D341Med (cell line): Measurements from ENCODE around the gene AP5S1.

Experiments
- DNase-seq: peaks from one replicate; pipeline ENCODE4 v3.0.0; 2012; ENCODE audit warnings: low spot score

The AP5S1 gene

DNA sequence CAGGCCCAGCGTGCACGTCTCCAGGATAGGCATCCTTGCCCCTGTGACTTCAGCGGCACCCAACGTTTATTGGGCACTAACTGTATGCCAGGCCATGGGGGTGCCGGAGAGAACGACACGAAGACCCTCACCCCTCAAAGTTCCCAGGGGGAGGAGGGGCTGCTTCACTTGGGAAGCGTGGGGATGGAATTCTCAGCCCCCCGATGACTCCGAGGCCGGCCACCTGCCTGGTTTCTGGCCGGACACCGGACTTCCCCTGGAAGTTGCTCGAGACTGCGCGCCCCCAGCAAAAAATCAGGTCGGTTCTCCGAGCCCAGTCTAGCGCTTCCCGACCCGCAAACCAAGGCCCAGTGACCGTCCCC lies 26.0 kb downstream of the AP5S1 start:
- no peak for DNase-seq

DNA sequence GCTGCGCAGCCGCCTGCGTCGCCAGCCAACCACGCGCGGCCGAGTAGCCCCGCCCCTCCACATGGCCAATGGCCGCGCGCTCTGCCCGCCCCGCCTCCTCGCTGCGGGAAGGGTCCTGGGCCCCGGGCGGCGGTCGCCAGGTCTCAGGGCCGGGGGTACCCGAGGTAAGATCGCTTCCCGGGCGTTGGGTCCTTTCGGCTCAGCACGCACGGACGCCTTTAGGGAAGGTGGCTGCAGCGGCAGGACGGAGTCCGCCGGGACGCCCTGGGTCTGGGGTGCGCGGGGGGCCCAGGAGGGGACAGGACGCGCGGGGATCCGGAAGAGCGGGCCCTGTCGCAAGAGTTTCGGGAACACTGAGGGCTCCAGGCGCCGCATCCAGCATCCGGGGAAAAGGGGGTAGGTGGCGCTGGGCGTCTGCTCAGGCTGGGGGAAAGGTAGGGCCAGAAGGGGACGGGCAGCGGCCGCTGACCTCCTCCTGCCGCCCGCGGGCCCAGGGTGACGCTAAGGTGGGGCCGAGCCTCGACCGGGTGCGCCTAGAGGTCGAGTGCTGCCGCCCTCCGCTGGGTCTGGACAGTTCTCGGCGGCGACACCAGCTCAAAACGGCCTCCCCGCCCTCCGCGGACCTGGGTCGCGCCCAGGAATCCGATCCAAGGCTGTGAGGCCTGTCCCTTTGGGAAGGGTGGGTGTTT lies 26.5 kb downstream of the AP5S1 start, which contains the start of gene MAVS:
Gene MAVS, plus strand, starts transcription at position 95 of the 689 bp plus-strand sequence. CDS start 7,791 bp downstream, outside the sequence.
- peak; percentile 97 for DNase-seq

GRCh38 chr20:3847429-3847940 lies 27.1 kb downstream of the AP5S1 start:
- no peak for DNase-seq

DNA sequence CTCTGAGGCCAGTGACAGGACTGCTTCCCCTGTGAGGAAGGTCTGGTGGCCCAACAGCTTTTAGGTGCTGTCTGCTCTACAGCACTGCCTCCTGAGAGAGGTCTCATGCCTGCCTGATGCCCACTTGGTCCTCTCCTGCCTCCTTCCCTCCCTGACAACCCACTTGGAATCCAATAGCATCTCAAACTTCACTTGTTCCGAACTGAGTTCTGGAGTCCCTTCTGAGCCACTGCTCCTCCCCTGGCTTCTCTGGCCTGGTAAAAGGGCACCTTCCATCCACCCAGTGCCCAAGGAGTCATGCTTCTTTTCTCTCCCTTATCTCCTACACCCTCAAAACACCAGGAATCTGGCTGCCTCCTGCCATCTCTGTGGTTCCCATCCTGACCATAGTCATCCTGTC lies 28.2 kb downstream of the AP5S1 start:
- no peak for DNase-seq

GRCh38 chr20:3854462-3854871 lies 34.1 kb downstream of the AP5S1 start:
- no peak for DNase-seq

- peak; percentile 51 for DNase-seq
These were observed 37.1 kb downstream of the AP5S1 start for GRCh38 chr20:3857405-3857804.

- no peak for DNase-seq
These were observed 38.3 kb downstream of the AP5S1 start for GRCh38 chr20:3858689-3859088.

DNA sequence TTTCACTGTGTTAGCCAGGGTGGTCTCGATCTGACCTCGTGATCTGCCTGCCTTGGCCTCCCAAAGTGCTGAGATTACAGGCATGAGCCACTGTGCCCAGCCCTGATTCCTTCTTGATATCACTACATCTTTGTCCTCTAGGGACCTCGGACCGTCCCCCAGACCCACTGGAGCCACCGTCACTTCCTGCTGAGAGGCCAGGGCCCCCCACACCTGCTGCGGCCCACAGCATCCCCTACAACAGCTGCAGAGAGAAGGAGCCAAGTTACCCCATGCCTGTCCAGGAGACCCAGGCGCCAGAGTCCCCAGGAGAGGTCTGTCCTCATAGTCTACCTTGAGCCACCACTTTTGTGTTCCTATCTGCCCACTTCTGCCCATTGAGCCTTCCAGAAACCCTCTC lies 40.8 kb downstream of the AP5S1 start:
- DNase-seq, result no peak

GRCh38 chr20:3862333-3862732 lies 42.0 kb downstream of the AP5S1 start:
- no peak for DNase-seq

DNA sequence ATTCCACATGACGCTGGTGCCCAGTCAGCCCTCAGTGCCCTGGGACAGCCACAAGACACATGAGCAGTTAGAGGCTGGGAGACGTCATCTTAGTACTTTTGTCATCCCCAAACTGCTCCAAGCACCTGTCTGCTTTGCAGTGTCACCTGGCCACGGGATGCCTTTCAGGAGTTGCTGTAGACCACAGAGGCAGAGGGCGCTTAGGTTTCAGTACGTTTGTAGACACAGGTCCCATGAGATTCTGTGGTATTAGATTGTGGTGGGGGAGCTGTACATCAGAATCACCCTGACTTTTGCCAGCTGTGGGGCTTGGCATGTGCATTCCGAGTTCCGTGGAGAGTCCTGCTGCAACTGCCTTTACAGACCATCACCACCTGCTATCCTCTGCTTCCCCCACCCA lies 43.0 kb downstream of the AP5S1 start:
- no peak for DNase-seq

DNA sequence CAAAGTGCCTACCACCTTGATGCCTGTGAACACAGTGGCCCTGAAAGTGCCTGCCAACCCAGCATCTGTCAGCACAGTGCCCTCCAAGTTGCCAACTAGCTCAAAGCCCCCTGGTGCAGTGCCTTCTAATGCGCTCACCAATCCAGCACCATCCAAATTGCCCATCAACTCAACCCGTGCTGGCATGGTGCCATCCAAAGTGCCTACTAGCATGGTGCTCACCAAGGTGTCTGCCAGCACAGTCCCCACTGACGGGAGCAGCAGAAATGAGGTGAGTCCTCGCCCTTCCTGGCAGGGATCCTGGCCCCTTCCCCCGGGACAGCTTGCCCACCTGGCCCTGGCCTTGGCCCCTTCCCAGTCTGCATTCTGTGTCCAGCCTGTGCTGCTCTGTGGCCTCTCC lies 44.2 kb downstream of the AP5S1 start:
- no peak for DNase-seq

DNA sequence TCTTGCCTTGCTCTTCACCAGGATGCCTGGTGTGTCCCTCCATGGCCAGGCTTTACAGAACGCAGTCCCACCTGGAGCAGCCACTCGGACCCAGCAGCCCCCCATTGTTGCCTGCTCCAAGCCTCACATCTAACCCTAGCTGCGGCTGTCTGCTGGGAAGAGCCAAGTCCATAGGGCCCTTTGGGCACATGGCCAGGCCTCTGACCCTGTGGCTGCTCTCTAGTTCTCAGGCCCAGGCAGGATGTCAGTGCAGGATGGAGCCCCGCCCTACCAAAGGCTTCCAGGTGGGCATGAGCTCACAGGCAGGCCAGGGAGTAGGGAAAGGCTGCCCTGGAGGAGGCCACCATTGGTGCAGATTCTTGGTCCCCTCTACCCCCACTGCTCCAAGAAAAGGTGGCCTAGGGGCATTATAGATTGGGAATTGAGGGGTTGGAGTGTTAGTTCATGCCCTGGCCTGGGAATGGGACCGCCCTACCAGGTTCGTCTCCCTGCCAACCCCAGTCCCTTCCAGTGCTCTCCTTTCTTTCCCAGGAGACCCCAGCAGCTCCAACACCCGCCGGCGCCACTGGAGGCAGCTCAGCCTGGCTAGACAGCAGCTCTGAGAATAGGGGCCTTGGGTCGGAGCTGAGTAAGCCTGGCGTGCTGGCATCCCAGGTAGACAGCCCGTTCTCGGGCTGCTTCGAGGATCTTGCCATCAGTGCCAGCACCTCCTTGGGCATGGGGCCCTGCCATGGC lies 45.0 kb downstream of the AP5S1 start:
- DNase-seq, result no peak

- no peak for DNase-seq
These were observed 45.6 kb downstream of the AP5S1 start for GRCh38 chr20:3865887-3866407.

DNA sequence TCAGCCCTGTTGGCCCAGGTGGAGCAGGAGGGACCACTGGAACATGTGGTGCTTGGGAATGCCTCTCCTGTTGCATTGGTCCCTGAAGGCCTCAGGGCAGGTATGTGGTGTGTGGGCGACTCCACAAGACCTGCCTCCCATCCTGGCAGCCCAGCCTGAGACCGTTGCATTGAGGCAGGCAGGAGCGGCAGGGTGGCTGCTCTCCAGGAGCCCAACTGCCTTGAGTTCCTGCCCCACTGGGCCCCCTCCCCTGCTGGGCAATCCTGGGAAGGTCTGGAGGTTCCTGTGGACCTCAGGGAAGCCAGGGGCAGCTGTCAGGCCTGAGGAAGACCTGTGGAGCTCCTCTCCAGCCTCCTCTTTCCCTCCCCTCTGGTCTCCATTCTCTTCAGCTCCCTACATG lies 46.1 kb downstream of the AP5S1 start:
- no peak for DNase-seq

- no peak for DNase-seq
These were observed 47.5 kb downstream of the AP5S1 start for GRCh38 chr20:3867802-3868201.

GRCh38 chr20:3869839-3870634 lies 49.7 kb downstream of the AP5S1 start:
- DNase-seq, result no peak

DNA sequence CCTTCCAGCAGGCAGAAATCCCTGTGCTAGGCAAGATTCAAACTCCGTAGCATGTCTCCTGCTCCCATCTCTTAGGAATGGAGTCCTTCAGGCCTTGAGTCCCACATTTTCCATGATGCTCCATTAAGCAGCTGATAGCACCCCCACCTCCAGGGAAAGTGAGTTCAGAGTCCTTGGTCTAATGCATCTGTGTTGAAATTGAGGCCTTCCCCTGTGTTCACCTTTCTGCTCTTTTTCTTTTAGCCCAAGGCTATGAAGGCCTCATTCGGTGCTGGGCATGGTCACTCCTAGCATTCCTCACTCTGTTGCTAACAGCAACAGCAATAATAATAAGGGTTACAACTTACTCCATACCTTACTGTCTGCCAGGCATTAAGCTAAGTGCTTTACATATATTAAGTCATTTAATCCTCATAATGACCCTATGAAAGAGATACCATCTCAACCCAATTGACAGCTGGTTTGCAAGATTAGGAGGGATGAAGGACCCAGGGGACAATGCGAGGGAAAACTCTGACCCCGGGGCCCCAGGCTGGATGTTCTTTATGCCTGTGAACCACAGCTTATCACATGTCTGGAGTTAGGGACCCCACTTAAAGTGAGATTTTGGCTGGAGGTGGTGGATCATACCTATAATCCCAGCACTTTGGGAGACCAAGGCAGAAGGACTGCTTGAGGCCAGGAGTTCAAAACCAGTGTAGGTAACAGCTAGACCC lies 51.4 kb downstream of the AP5S1 start:
- DNase-seq, result peak; percentile 86

DNA sequence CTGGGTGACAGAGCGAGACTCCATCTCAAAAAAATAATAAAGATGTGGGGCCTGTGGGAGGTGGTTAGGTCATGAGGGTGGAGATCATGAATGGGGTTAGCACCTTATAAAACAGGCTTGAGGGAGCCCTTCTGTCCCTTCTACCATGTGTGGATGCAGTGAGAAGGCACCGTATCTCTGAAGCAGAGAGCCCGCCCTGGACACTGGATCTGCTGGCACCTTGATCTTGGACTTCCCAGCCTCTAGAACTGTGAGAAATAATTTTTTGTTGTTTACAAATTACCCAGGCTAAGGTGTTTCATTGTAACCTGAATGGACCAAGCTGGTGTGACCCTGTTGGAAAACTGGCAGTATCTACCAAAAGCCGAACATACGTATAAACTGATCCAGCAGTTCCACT lies 53.2 kb downstream of the AP5S1 start:
- no peak for DNase-seq

DNA sequence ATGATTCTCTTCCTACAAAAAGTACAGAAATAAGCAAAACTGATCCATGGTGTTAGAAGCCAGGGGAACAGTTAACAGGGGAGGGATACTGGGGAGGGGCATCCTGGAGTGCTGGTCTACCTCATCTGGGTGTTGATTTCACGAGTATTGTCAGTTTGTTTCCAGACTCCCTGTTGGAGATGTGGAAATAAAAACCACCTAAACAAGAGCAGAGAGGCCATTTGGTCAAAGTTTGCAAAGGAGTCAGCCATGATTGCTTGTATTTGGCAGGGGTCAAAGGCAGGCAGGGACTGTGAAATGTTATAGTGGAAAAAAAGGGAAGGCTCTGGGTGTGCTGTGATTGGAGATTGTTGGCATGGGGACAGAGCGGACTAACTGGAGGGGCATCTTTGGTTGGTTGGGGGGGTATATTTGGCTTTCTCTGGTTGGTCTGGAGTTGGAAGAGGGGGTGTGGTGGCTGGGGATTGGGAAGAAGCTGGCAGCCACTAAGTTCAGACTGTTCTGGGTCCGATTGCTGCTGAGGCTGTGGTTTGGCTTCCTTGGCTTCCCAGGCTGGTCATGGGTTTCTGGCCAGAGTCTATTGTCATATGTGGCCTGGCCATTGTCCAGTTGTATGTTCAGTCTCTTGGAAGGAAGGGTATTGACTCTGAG lies 54.0 kb downstream of the AP5S1 start:
- no peak for DNase-seq

- DNase-seq, result no peak
These were observed 55.1 kb downstream of the AP5S1 start for GRCh38 chr20:3875378-3875974.

DNA sequence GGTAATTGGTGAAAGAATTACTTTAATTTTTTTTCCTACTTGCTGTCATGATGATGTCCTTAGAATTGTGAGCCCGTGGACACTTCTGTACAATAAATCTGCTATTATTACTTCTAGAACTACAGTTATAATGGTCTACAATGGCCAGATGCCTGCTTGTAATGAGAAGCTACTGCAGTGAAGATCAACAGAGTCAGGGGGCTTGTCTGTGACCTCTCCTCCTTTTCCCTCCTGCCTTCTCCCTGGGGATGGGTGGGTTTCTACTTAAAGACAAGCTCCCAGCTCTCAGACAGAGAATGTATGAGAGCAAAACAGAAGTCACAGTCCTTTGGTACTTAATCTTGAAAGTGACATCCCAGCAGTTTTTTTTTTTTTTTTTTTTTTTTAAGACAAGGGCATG lies 55.7 kb downstream of the AP5S1 start:
- DNase-seq, result no peak
